DMS153 (cell line): ENCODE data around the gene RPUSD1.
"Not testable (repeated sequence)": the region's sequence is repeated elsewhere in the genome, so short reads cannot be mapped to it uniquely, and the experiment has no call there.

Experiments
- DNase-seq: peaks from one replicate; lab custom pipeline; 2025; lab: John Stamatoyannopoulos, UW

The RPUSD1 gene

GRCh38 chr16:787978-788398 lies at the start of gene RPUSD1:
RPUSD1 (minus strand) TSS chr16:788381; CDS start chr16:787737, 644 bp downstream.
- no peak for DNase-seq

GRCh38 chr16:836822-837221 lies 48.6 kb upstream of the RPUSD1 start:
- not testable (repeated sequence) for DNase-seq

- DNase-seq = no peak
These were observed 48.0 kb upstream of the RPUSD1 start for GRCh38 chr16:836221-836620.

- no peak for DNase-seq
These were observed 47.2 kb upstream of the RPUSD1 start for GRCh38 chr16:835373-835772.

GRCh38 chr16:833411-833810 lies 45.2 kb upstream of the RPUSD1 start:
- no peak for DNase-seq

GRCh38 chr16:832652-833336 lies 44.6 kb upstream of the RPUSD1 start:
- DNase-seq = no peak

GRCh38 chr16:831571-832413 lies 43.6 kb upstream of the RPUSD1 start:
- DNase-seq = no peak

GRCh38 chr16:830871-831570 lies 42.8 kb upstream of the RPUSD1 start:
- no peak for DNase-seq

- DNase-seq = no peak
These were observed 42.1 kb upstream of the RPUSD1 start for GRCh38 chr16:830107-830870.

GRCh38 chr16:828891-829290 lies 40.7 kb upstream of the RPUSD1 start:
- no peak for DNase-seq

GRCh38 chr16:827513-827912 lies 39.3 kb upstream of the RPUSD1 start:
- no peak for DNase-seq

GRCh38 chr16:825341-826061 lies 37.3 kb upstream of the RPUSD1 start:
- no peak for DNase-seq

GRCh38 chr16:824601-825000 lies 36.4 kb upstream of the RPUSD1 start:
- no peak for DNase-seq

- no peak for DNase-seq
These were observed 36.0 kb upstream of the RPUSD1 start for GRCh38 chr16:824194-824593.

- DNase-seq = no peak
These were observed 34.7 kb upstream of the RPUSD1 start for GRCh38 chr16:822909-823297.

- no peak for DNase-seq
These were observed 34.2 kb upstream of the RPUSD1 start for GRCh38 chr16:822174-822908.

- DNase-seq = no peak
These were observed 33.6 kb upstream of the RPUSD1 start for GRCh38 chr16:821751-822150.

GRCh38 chr16:820748-821147 lies 32.6 kb upstream of the RPUSD1 start:
- no peak for DNase-seq

GRCh38 chr16:820044-820408 lies 31.8 kb upstream of the RPUSD1 start:
- DNase-seq = not testable (repeated sequence)

GRCh38 chr16:819336-820043 lies 31.3 kb upstream of the RPUSD1 start:
- DNase-seq = no peak
